Uterus (tissue), 2 donors: ENCODE data around the gene MAP4K1.

ENCODE experiments used
- CTCF ChIP-seq, 4 experiments: fragments of 200-600 bp in 2 of 4; fragments of 450-650 bp in 2 of 4; sonication (generic) in 2 of 4; IDR thresholded peaks; one replicate each; pipeline ENCODE4 v1.5.1; 2016 to 2019; ENCODE audit warnings: antibody characterized with exemption in 4 of 4, mild to moderate bottlenecking in 2 of 4, moderate library complexity in 1 of 4
- POLR2A ChIP-seq, 2 donors: fragments of 450-650 bp; IDR thresholded peaks; one replicate each; pipeline ENCODE4 v1.6.1; 2016; ENCODE audit warnings: antibody characterized with exemption in 2 of 2, mild to moderate bottlenecking in 1 of 2, moderate library complexity in 1 of 2

GRCh38 chr19:38559428-38560401 is 58.0 kb downstream of the MAP4K1 start:
- no peak for TF ChIP-seq CTCF (IDR thresholded peaks at IDR 0.05)
- no peak for TF ChIP-seq POLR2A (IDR thresholded peaks at IDR 0.05)
